ENCODE results near the gene KCTD1.

KCTD1 gene

DNA sequence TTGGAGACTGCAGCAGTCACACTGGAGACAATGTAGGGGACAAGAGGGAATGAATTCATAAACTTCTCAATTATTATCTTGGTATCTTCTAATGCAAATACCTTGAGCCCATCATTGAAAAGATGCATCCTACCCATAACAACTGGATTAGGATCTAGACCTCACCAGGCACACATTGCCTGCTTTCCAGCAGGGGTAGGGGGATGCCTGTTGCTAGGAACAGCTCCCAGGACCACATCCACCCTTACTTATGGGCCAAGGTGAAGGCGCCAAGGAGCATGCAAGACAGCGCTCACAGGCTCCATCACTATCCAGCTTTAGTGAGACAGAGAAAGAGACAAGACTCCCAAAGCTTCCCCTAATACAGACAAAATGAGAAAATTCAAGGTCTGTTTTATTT lies 24.4 kb downstream of the KCTD1 start:
- DNase-seq (ENCODE audit: low read depth) = no peak

DNA sequence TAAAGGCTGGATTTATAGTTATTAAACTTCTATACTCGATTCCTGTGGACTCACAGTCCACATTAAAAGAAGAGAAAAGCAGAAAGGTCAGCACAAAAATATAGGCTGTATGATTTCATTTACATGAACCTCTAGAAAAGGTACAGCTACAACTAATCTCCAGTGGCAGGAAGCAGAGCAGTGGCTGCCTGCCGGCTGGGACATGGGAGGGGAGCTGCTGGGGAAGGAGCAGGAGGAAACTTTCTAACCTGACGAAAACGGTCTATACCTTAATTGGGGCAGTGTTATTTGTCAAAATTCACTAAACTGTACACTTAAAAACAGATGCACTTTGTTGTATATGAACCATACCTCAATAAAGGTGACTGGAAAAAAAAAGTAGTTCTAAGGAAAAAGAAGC lies 26.7 kb downstream of the KCTD1 start:
- no peak for DNase-seq (ENCODE audit: low read depth)

DNA sequence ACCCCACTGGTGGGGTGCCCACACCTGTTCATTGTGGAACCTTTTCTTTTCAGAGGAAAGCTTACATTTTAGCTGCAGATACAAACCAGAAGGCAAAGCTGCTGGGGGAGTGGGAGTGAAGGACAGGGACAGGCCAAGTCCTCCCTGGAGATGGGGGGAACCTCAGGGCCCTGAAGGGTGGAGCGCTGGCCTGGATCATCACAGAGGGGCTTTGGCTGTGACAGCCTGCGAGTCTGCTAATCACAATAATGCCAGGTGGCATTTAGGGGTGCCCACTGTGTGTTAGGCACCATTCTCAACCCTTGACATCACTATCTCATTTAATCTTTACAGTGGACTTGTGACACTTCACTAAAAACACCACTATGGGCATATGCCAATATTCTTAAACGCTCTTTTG lies 27.4 kb downstream of the KCTD1 start:
- no peak for DNase-seq (ENCODE audit: low read depth)

DNA sequence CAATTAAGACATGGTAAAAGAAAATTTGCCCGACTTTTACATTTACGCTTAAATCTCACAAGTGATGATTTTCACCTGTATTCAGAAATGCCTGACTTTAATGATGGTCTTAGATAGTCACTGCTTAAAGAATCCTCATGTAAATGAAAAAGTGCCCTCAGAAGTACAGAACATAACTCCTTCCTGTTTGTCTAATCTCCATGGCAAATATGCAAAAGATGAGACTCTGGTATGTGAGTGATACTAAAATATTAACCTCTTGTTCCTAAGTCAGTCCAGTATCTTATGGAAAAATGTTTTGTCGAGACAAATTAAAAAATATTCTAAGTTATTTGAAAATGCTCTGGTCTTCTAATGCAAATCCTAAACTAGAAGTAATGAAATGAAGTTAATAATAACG lies 29.2 kb downstream of the KCTD1 start:
- DNase-seq (ENCODE audit: low read depth) = no peak

DNA sequence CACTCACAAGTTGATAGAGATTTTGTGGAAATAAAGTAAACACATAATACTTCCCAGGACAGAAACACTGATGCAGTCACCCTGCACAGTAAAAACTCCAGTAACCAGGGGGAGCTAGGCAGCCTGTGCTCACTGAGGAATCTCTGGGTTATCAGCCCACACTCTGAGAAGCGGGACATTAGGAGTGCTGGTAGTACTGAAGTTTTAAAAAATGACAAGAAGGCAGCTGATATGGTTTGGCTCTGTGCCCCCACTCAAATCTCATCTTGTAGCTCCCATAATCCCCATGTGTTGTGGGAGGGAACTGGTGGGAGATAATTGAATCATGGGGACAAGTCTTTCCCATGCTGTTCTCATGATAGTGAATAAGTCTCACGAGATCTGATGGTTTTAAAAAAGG lies 31.4 kb downstream of the KCTD1 start:
- no peak for DNase-seq (ENCODE audit: low read depth)

DNA sequence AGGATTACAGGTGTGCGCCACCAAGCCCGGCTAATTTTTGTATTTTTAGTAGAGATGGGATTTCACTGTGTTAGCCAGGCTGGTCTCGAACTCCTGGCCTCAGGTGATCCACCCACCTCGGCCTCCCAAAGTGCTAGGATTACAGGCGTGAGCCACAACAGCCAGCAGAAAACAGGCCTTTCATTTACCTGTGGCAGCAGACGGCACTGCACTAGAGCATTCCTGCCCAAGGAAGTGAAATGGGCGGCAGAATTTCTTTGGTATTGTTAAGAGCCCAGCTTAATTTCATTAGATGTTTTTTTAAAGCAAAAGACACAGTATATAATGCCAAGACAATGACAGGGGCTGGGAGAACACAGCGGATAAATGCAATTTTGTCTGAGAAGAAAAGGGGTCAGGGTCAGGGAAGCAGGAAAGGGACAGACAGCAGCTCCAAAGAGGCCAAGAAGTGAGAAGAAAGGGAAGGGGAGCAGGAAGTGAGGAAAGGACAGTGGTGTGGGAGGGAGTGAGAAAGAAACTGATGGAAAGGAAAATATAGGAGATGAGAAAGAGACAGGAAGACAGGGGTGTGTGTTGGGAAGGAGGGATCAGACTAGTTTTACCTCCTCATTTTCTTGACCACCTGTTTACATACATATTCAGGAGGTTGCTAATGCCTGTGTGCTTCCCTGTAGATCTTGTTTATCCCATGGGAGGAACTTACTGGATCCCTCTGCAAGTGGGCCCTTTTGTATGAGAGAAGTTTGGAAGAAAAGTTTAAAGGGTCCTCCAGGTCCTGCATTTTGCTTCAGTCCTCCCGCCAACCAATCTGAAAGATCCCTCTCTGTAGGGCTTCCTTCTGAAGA lies 32.5 kb downstream of the KCTD1 start:
- no peak for DNase-seq (ENCODE audit: low read depth)

DNA sequence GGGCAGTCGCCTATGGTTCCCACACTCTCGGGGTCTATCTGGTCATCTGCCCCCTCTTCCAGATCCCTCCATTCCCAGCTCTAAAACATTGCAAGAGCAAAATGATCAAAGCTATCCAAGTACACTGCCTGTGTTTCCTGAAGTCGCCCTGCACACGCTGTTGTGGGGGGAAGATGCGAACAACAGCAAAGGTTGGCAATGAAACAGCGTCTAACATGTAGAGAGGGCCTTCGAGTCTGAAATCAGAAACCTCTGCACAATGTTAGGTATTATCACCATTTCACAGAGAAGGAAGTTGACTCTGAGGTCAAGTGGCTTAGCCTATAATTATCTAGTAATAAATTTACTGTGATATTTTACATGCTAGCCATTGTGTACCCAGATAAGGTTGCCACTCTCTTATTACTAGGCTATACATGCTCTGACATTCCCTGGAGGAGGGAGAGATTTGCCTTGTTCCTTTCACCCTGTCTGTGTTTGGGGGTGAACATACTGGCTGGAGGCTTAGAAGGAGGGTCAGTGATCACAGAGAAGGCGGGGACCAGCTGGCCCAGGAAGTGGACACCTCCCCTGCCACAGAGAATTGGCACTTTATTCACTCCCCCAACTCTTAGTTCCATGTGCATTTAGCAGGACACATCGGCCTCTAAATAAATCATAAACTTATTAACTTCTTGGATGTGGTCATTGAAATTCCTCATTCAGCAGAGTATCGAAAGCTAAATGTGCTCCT lies 36.8 kb downstream of the KCTD1 start:
- DNase-seq (ENCODE audit: low read depth) = no peak

DNA sequence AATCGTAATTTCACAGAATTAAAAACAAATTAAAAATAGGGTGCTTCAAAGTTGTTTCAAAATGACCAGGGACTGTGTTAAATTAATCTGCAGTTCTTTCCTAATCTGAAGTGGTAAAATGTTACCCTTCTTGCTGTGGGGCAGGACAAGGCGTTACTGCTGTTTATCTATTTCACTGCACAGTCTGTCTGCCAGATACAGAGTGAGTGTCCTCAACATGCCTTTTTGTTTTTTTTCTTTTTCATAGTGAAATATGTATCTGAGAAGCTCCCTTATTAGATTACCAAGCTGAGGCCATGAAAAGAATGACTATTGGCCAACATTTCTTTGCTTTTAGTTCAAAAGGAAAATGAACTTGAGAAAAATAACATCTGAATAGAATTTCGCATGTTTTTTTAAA lies 38.0 kb downstream of the KCTD1 start:
- DNase-seq (ENCODE audit: low read depth) = no peak

DNA sequence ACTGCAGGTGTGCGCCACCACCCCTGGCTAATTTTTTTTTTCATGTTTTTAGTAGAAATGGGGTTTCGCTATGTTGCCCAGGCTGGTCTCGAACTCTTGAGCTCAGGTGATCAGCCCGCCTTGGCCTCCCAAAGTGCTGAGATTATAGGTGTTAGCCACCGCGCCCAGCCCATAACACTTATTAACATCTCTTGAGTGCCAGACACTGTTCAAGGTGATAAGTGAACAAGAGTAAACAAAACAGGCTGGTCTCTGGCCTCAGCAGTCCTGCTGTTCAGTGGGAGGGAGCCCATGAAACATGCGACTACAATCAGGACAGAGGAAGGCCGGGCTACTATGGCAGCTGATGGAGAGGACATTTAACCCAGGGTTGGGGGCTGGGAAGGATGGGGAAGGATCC lies 42.3 kb downstream of the KCTD1 start:
- DNase-seq (ENCODE audit: low read depth) = no peak

DNA sequence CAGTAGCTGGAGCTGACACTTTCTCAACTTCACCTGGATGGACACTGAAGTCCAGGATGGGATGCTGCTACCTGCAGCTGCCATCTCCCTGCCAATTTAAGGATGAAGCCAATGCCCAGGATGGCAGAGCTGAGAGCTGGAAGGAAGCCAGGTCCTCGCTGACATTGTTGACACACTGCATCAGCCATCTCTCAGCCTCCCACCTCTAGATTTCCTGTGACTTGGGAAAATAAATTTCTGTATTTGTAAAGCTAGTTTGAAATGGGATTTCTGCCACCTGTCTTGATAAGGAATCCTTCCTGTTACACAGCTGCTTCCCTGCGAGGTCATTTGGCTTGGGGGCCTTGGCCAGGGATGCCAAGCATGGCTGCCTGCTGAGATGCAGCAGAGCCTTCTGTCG lies 43.5 kb downstream of the KCTD1 start:
- no peak for DNase-seq (ENCODE audit: low read depth)

DNA sequence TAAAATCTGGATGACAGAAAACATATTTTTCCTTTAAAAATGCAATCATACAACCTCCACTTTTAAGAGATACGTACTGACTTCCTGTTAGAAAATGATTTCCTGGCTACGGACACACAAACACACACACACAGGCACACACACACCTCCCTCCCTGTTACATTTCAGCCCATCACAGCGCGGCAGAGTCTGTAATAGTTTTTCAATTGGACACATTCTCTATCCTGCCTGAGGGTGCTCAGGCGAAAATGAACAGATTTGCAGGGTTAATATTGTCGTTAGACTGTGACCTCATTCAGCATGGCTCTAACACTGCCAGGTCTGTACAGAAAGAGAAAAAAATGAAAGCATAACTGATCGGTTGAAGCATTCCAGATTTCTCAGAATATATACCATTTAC lies 45.0 kb downstream of the KCTD1 start:
- no peak for DNase-seq (ENCODE audit: low read depth)

DNA sequence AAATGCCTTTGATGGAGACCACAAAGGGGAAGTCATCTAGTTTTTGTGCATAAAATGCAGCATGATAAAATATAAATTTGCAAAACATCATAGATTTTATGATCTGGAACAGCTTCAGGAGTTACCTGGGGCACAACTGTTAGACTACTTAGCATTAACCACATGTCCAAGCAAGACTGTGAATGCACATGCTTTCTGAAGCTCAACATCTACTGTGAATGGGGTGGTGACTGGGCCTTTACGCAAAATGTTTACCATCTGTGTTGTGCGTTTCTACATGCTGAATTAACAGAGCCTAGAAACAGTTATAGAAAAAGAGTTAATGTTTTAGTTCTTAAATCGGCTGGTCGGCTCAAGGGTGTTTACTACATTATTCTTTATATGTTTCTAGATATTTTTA lies 45.5 kb downstream of the KCTD1 start:
- DNase-seq (ENCODE audit: low read depth) = no peak

DNA sequence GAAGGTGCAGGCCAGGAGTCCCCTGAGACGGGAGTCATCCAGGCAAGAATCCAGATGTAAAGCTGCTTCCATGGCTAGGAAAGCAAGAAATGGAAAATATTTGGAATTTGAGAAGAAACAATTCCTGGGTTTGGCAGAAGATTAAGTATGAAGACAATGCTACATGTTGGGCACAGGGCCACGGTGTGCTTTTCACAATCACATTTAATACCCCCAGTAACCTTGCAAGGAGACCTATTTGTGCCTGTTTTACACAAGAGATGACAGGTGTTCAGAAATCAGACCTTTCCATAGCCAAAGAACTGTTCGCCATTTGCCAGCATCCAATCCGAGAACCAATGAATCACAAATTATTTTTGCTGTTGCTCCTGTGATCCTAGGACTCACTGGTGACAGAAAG lies 50.5 kb downstream of the KCTD1 start:
- DNase-seq (ENCODE audit: low read depth) = no peak

DNA sequence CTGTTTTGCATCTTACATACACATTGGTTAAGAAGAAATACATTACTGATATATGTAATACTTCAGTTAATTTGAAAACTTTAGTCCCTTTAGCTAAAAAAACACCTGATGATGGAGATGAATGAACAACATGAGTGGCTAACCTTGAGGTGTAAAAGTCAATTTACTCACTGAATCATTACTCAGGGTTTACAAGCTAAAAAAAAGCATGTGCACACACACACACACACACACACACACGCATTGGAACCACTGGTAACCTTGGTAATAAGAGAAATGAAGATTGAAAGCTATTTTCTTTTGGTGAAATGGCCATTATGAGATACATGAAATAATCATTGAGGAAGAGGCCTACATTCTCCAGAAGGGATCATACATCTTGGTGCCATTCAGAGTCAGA lies 51.8 kb downstream of the KCTD1 start:
- DNase-seq (ENCODE audit: low read depth) = no peak

DNA sequence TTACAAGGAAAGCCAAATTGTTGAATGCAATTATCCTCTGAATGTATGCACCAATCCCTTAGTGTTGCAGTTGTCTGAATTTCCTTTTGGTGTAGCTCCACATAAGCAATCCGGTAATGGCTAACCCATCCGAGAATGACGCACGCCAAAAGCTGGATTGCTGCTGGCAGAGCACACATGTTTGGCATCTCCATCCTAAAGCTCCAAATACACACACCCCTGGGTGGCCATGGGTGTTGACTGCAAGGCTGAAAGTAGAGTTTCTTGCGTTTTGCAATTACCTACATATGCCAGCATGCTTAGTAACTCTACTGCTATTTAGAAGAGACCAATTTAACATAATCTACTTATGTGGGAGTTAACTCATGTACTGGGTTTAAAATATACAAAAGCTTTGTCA lies 53.1 kb downstream of the KCTD1 start:
- DNase-seq (ENCODE audit: low read depth) = no peak

DNA sequence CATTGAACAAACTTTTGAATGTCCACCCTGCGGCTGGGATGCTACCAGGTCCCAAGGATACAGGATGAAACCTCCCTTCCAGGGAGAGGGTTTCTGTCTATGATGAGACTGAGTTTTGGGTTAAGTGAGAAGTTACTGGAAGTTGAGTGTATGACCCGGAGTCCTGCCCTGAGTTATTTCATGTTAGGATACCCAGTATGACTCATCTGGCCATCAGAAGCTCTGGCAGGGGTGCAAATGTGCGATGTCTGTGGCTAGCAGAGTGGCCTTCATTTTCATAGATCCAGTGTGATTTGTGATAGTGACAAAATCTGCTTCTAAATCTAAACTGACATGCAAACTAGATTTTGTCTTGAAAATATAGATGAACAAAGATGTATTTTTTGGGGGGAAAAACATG lies 55.3 kb downstream of the KCTD1 start:
- no peak for DNase-seq (ENCODE audit: low read depth)

DNA sequence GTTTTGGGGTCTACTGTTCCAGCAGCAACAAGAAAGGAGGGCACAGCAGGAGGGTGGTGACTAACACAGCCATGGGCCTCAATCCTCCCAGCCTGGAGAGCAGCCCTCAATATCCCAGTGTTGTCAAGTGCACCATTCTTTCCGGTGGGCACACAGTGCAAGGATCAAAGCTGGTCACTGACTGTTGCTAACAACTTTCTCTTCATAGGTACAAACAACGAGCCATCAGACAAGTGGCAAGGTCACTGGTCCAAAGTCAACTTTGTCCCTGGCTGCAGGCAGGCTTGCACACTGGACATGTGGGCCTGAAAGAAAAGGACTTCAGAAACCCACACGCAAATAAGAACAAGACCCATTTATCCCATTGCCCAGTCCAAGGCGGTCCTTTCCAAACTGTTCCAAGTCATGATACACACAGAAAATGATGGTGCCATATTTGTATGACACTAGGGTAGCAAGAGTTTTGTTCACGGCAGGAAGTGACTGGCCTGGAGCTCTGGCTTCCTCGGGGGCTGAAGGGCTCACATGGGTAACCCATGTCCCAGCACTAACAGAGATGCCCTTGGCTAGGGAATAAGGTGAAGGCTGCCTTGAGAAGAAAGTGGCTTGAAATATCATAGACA lies 57.0 kb downstream of the KCTD1 start:
- no peak for DNase-seq (ENCODE audit: low read depth)

DNA sequence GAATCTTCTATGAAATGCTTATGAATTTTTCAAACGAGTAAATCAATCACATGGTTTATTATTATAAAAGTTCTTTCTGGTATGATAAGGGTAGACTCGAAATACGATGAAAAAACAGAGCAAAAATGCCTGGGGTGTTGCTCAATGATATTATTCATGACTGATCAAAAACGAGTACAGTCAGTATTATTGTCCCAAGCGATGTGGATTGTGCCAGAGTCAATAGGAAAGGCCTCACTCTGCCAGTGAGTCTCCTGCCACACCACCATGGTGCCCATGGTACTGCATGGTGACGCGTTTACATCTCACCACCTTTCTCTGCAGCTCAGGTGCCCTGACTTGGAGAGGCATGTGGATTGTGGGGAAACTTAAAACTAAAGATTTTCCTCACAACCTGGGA lies 58.5 kb downstream of the KCTD1 start:
- no peak for DNase-seq (ENCODE audit: low read depth)

DNA sequence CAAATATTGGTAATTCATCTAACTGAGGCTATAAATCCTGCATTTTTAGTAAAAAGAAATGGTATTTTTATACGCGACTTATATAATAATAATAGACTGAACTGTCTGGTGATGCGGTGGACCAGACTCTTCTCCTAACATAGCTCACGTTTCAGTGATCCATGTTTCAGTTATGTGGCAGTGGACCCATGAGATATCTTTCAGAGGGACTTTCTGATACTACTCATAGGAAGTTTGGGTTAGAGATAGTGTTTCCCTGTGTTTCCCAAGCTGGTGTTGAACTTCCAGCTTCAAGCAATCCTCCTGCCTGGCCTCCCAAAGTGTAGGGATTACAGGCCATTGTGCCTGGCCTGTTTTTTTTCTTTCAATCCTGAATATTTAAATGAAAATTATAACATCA lies 59.2 kb downstream of the KCTD1 start:
- no peak for DNase-seq (ENCODE audit: low read depth)

DNA sequence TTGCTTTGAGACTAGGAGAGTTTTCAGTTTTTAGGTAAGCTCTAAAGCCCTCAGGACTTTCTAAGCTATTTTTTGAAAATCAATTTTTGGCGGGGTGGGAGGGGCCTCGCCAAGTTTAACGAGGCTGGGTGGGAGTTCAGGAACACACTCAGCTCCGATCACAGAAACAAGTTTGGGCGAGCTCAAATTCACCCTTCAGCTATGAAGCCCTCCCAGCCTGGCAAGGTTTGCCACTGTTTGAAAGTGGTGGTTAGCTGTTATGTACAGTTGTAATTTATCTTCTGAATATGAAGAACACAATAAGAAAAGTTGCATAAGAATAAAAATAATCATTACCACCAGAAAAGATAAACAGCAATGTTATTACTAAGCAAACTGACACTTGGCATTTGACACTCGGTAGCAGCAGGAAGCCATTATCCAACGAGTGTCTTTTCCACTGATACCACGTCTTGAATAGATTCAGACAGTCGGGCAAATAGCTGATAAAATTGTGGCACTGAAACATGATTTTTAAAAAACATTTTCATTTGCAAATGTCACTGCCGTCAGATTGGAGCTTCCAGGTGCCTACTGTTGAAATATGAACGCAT lies 59.8 kb downstream of the KCTD1 start:
- no peak for DNase-seq (ENCODE audit: low read depth)

DNA sequence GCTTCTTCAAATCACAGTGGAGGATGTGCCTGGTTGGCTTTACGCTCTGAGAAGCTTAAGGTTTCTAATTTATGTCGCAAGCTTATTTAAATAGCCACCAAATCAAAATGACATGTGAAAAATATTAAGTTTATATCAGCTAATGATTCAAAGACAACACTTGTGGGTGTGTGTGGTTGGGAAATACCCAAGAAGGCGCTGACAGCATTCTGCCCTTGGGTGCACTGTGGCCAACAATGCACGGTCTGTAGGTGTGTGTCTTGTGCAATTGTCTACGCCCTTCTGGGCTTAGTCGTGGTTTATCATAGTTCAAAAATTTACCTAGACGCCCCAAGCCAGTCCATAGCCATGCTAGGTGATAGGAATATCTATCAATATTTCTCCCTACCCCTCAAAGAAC lies 60.9 kb downstream of the KCTD1 start:
- DNase-seq (ENCODE audit: low read depth) = no peak

DNA sequence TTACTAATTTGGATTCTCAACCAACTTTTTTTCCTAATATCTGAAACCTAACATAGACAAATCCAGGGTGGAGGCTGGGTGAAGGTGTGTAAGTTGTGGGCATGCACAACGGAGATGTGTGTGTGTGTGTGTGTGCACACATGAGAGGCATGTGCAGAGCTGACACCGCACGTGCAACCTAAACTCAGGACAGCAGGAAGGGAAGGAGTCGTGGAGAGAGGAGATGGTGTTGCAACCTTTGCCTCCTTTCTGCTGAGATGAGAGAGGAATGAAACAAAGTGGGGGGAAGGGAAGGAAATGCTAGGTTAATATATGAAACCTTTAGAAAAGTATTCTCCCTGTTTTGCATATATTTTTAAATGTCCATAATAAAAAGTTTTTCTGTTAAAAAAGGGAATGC lies 64.7 kb downstream of the KCTD1 start:
- no peak for DNase-seq (ENCODE audit: low read depth)

DNA sequence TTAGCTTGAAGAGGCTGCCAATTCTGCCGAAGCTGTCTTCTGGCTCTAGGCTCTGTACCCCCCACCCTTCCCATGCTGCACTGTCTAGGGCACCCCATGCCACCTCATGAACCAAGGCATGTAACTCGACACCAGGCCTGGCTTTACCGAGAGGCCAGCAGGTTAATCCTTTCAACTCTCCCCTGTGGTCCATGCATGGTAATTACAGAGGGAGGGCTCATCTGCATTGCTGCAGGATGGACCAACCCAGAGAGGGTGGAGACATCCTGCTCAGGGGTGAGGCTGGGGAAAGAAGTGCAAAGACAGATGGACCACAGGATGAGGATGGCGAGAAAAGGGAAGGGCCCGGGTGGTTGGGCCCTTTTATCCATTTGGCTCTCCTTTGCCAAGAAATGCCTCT lies 65.8 kb downstream of the KCTD1 start:
- DNase-seq (ENCODE audit: low read depth) = no peak

All from stimulated activated CD4-positive, alpha-beta T cell treated with anti-CD3 and anti-CD28 coated beads, Interleukin-2, amount 100 ng/mL, for 4 hours (primary cell).